Thymus (tissue), 11 donors: ENCODE data around the gene SH3D19. TPM values are rescaled to one million over a fixed set of nuclear protein-coding genes. Genes with fewer than 3 reads are reported as not detected.

Experiments used
- DNase-seq, 9 donors: peaks; one replicate each; pipeline ENCODE4 v3.0.0-alpha.2; 2013; ENCODE audit warnings: low spot score in 9 of 9, low read depth in 6 of 9, missing footprints in 1 of 9
- H3K27ac ChIP-seq, 2 donors: one replicate each; pipeline ENCODE4 v1.5.1; 2013; ENCODE audit warnings: control low read depth in 1 of 2, low read depth in 1 of 2, low read length in 1 of 2, mild to moderate bottlenecking in 1 of 2, moderate library complexity in 1 of 2
- H3K27me3 ChIP-seq, 2 donors: one replicate each; pipeline ENCODE4 v1.5.1; 2013; ENCODE audit warnings: low read length in 1 of 2; ENCODE audit not compliant: control insufficient read depth in 2 of 2, insufficient read depth in 1 of 2
- H3K36me3 ChIP-seq, 2 donors: one replicate each; pipeline ENCODE4 v1.5.1; 2013; ENCODE audit warnings: low read length in 1 of 2, mild to moderate bottlenecking in 1 of 2, moderate library complexity in 1 of 2; ENCODE audit not compliant: control insufficient read depth in 2 of 2, insufficient read depth in 2 of 2
- H3K4me1 ChIP-seq, 2 donors: one replicate each; pipeline ENCODE4 v1.5.1; 2013; ENCODE audit warnings: low read length in 2 of 2; ENCODE audit not compliant: control insufficient read depth in 2 of 2, insufficient read depth in 2 of 2
- H3K4me3 ChIP-seq, 2 donors: one replicate each; pipeline ENCODE4 v1.5.1; 2013; ENCODE audit warnings: low read length in 2 of 2, control low read depth in 1 of 2, mild to moderate bottlenecking in 1 of 2
- H3K9me3 ChIP-seq, 2 donors: one replicate each; pipeline ENCODE4 v1.5.1; 2013; ENCODE audit warnings: low read length in 1 of 2, mild to moderate bottlenecking in 1 of 2; ENCODE audit not compliant: control insufficient read depth in 2 of 2, insufficient read depth in 1 of 2
- WGBS: extraction: QIAGEN DNeasy Blood & Tissue Kit; methylation state at CpG from one replicate; pipeline ENCODE4 v1.1.7; 2013; 5-methylcytosine and 5-hydroxymethylcytosine counted together
- polyA plus RNA-seq: library from polyadenylated mRNA; stranded (reverse); fragments of 200-250 nt; gene quantifications from one replicate; pipeline ENCODE4 v1.2.3, GENCODE V29; 2013
- total RNA-seq: library from RNA; stranded (reverse); fragments of 120-200 nt; gene quantifications from one replicate; pipeline ENCODE4 v1.2.4, GENCODE V29; 2013
- donor health status: healthy.

The SH3D19 gene
- total and polyA plus RNA-seq, 2 donors = 4.6 to 8.4 TPM

- no peak for DNase-seq
- 83% methylated on average over 4 of the region's 4 CpGs for WGBS
- Histone ChIP-seq H3K4me1 (no peaks in the 10 kb centered on the region), H3K36me3 (no peaks in the 10 kb centered on the region), H3K27me3 (peaks cover 0 to 2% of the 10 kb centered on the region in 2 donors), H3K27ac (no peak overlapping the region), H3K9me3 (no peaks in the 10 kb centered on the region), H3K4me3 (no peak overlapping the region)
Measured at GRCh38 chr4:151355155-151355554, 29.8 kb upstream of the SH3D19 start.

GRCh38 chr4:151347490-151348235 is 22.3 kb upstream of the SH3D19 start:
- H3K36me3 ChIP-seq = no peaks in the 10 kb centered on the region
- DNase-seq = no peak
- H3K9me3 ChIP-seq = no peaks in the 10 kb centered on the region
- H3K4me1 ChIP-seq = no peaks in the 10 kb centered on the region
- H3K4me3 ChIP-seq = no peak overlapping the region
- peaks cover 0 to 2% of the 10 kb centered on the region in 2 donors for H3K27me3 ChIP-seq
- no peak overlapping the region for H3K27ac ChIP-seq
- WGBS = 62% methylated on average over 9 of the region's 9 CpGs

DNA sequence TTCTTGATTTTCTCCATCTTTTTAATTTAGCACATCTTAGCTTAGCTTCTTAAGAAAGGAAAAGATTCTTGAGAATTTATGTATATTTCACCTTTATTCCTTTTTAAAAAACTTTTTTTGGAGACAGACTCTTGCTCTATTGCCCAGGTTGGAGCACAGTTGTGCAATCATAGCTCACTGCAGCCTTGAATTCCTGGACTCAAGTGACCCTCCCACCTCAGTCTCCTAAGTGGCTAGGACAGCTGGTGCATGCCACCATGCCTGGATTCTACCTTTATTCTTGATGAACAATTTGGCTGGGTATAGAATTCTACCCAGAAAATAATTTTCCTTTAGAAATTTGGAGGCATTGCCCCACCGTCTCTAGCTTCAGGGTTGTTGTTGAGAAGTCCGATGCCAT is 19.5 kb upstream of the SH3D19 start:
- over 99% methylated on average over 2 of the region's 2 CpGs for WGBS
- no peaks in the 10 kb centered on the region for H3K4me1 ChIP-seq
- H3K27ac ChIP-seq = no peak overlapping the region
- H3K27me3 ChIP-seq = peaks cover 0 to 2% of the 10 kb centered on the region in 2 donors
- H3K36me3 ChIP-seq = no peaks in the 10 kb centered on the region
- H3K9me3 ChIP-seq = no peaks in the 10 kb centered on the region
- H3K4me3 ChIP-seq = no peak overlapping the region
- no peak for DNase-seq

GRCh38 chr4:151340751-151341385 is 15.5 kb upstream of the SH3D19 start:
- H3K9me3 ChIP-seq = no peaks in the 10 kb centered on the region
- no peaks in the 10 kb centered on the region for H3K27me3 ChIP-seq
- DNase-seq = no peak
- 96% methylated on average over 5 of the region's 5 CpGs for WGBS
- no peak overlapping the region for H3K27ac ChIP-seq
- H3K36me3 ChIP-seq = no peaks in the 10 kb centered on the region
- H3K4me3 ChIP-seq = no peak overlapping the region
- no peaks in the 10 kb centered on the region for H3K4me1 ChIP-seq

DNA sequence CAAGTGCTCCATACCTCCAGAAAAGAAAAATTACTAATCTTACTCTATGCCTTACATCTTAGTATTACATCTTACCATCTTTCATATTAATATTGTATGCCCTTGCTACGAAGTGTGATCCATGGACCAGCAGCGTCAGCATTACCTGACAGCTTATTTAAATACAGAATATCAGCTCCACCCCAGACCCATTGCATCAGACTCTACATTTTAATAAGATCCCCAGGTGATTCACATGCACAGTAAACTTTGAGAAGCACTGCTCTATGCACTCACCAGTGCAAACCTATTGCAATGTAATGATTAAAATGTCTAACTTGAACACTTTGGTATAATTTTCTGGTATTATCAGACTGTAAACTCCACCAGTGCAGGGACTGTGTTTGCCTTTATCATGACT is 14.1 kb upstream of the SH3D19 start:
- 99% methylated on average over 2 of the region's 2 CpGs for WGBS
- no peaks in the 10 kb centered on the region for H3K9me3 ChIP-seq
- DNase-seq = no peak
- no peak overlapping the region for H3K27ac ChIP-seq
- H3K4me1 ChIP-seq = no peaks in the 10 kb centered on the region
- no peaks in the 10 kb centered on the region for H3K27me3 ChIP-seq
- H3K36me3 ChIP-seq = no peaks in the 10 kb centered on the region
- no peak overlapping the region for H3K4me3 ChIP-seq

- Histone ChIP-seq H3K27me3 (peaks cover 8 to 17% of the 10 kb centered on the region in 2 donors), H3K4me1 (no peaks in the 10 kb centered on the region), H3K27ac (no peak overlapping the region), H3K36me3 (no peaks in the 10 kb centered on the region), H3K9me3 (no peaks in the 10 kb centered on the region), H3K4me3 (no peak overlapping the region)
- 94% methylated on average over 1 of the region's 1 CpG for WGBS
- no peak for DNase-seq
Measured at GRCh38 chr4:151331276-151332042, 6.1 kb upstream of the SH3D19 start.

GRCh38 chr4:151329217-151330007 is 4.0 kb upstream of the SH3D19 start:
- DNase-seq = no peak
- Histone ChIP-seq H3K27ac (no peak overlapping the region), H3K27me3 (peaks cover 28 to 36% of the 10 kb centered on the region in 2 donors), H3K36me3 (no peaks in the 10 kb centered on the region), H3K4me1 (no peaks in the 10 kb centered on the region), H3K4me3 (no peak overlapping the region), H3K9me3 (no peaks in the 10 kb centered on the region)
- WGBS = 97% methylated on average over 4 of the region's 4 CpGs

DNA sequence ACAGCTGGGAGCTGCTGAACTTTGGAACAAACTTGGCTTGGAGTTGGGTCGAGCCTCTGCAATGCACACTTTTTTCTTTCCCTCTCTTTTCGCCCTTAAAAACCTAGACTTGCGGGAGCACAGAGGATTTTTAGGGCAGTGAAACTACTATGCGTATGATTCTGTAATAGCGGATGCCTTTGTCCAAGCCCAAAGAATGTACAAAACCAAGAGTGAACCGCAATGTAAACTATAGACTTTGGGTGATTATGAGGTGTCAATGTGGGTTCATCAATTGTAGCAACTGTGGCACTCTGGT is 493 bp upstream of the SH3D19 start:
- Histone ChIP-seq H3K27ac (no peak overlapping the region), H3K36me3 (no peaks in the 10 kb centered on the region), H3K4me3 (no peak overlapping the region), H3K9me3 (no peaks in the 10 kb centered on the region), H3K27me3 (peaks cover 39 to 63% of the 10 kb centered on the region in 2 donors), H3K4me1 (no peaks in the 10 kb centered on the region)
- DNase-seq = no peak
- 71% methylated on average over 6 of the region's 6 CpGs for WGBS
